Measurements from ENCODE around the gene MRC2.

The MRC2 gene

GRCh38 chr17:62720126-62720850, 92.8 kb downstream of the MRC2 start:
- DNase-seq (ENCODE audit: low spot score) = no peak

- DNase-seq (ENCODE audit: low spot score) = no peak
Observed at GRCh38 chr17:62722625-62723024, 95.2 kb downstream of the MRC2 start.

GRCh38 chr17:62723842-62724241, 96.4 kb downstream of the MRC2 start:
- DNase-seq (ENCODE audit: low spot score) = no peak

GRCh38 chr17:62724398-62725146, 97.1 kb downstream of the MRC2 start:
- DNase-seq (ENCODE audit: low spot score) = no peak

GRCh38 chr17:62725791-62726249, 98.3 kb downstream of the MRC2 start:
- no peak for DNase-seq (ENCODE audit: low spot score)

- DNase-seq (ENCODE audit: low spot score) = no peak
Observed at GRCh38 chr17:62727916-62728672, 100.6 kb downstream of the MRC2 start.

- no peak for DNase-seq (ENCODE audit: low spot score)
Observed at GRCh38 chr17:62732125-62732524, 104.7 kb downstream of the MRC2 start.

GRCh38 chr17:62735044-62735651, 107.7 kb downstream of the MRC2 start:
- DNase-seq (ENCODE audit: low spot score) = no peak

- no peak for DNase-seq (ENCODE audit: low spot score)
Observed at GRCh38 chr17:62737513-62737912, 110.0 kb downstream of the MRC2 start.

GRCh38 chr17:62738281-62738680, 110.8 kb downstream of the MRC2 start:
- no peak for DNase-seq (ENCODE audit: low spot score)

GRCh38 chr17:62739645-62740388, 112.3 kb downstream of the MRC2 start:
- no peak for DNase-seq (ENCODE audit: low spot score)

- no peak for DNase-seq (ENCODE audit: low spot score)
Observed at GRCh38 chr17:62741290-62741689, 113.8 kb downstream of the MRC2 start.
